Measurements from ENCODE around the gene CDH5. TPM values are rescaled to one million over a fixed set of nuclear protein-coding genes. Genes with fewer than 3 reads are reported as not detected.

Gene CDH5
- total and polyA plus RNA-seq, 2 of the 13 experiments (the other 11 are each of a cell fraction or from before 2014, with no cell fraction given), result 0.71 to 1.1 TPM

DNA sequence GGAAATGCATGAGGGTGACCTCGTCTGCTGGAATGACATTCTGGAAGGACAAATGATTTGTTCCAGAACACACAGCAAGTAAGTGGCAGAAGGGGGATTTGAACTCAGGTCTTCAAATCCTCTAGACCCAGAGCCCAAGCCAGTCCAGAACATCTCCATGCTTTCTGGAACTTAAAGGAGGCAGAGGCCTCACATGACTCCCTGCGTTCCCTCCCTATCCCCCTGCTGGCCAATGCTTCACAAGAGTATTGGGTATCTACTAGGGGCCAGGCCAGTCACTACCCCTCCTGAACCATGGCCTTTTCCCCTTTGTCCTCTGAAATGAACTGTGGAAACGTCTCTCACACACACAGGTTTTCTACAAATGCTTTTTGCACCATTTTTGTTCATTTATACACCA is 53.0 kb downstream of the CDH5 start:
- no peak for FAIRE-seq
- Histone ChIP-seq H3K9me3 (ENCODE audit: low read length) (no peaks in the 10 kb centered on the region), H3K4me2 (ENCODE audit: low read depth, low read length) (no peak overlapping the region), H3K36me3 (replicated peaks in 1 of 2; ENCODE audit: control insufficient read depth in 1 of 2, insufficient read depth in 2 of 2, low read length in 2 of 2) (no peaks in the 10 kb centered on the region), H4K20me1 (ENCODE audit: insufficient read depth, low read length) (no peaks in the 10 kb centered on the region), H3K27ac (ENCODE audit: extremely low read length, insufficient read depth, low read length) (no peak overlapping the region), H3K4me3 (replicated peaks in 1 of 3; ENCODE audit: insufficient read depth in 1 of 3, low read depth in 2 of 3, low read length in 3 of 3) (no peak overlapping the region), H3K27me3 (ENCODE audit: control insufficient read depth in 1 of 2, insufficient read depth in 2 of 2, low read length in 2 of 2) (peaks cover 0 to 52% of the 10 kb centered on the region in 2 experiments; a peak in 3 of 5 replicates), H2AFZ (ENCODE audit: low read length) (no peak overlapping the region), H3K9ac (ENCODE audit: insufficient read depth, low read depth, low read length) (no peak overlapping the region), H3K4me1 (ENCODE audit: insufficient read depth, low read length) (peaks cover 13% of the 10 kb centered on the region), H3K79me2 (ENCODE audit: insufficient read depth, low read length) (no peaks in the 10 kb centered on the region)
- DNase-seq (ENCODE audit: low spot score), result no peak
- 11% methylated on average over 3 of the region's 3 CpGs for WGBS (ENCODE audit: low lambda C conversion rate)
- TF ChIP-seq ZNF737 (CRISPR knock-in tag; IDR thresholded peaks at IDR 0.05; ENCODE audit: borderline replicate concordance), result no peak
- TF ChIP-seq, protein P1, sequence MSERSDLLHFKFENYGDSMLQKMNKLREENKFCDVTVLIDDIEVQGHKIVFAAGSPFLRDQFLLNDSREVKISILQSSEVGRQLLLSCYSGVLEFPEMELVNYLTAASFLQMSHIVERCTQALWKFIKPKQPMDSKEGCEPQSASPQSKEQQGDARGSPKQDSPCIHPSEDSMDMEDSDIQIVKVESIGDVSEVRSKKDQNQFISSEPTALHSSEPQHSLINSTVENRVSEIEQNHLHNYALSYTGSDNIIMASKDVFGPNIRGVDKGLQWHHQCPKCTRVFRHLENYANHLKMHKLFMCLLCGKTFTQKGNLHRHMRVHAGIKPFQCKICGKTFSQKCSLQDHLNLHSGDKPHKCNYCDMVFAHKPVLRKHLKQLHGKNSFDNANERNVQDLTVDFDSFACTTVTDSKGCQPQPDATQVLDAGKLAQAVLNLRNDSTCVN (CRISPR knock-in tag; IDR thresholded peaks at IDR 0.05; ENCODE audit: borderline replicate concordance), result peak; percentile 53; the same call in 1 of the 2 replicates
- POLR2A ChIA-PET, result no interaction called here
- intact Hi-C loops (cut with micrococcal nuclease; ENCODE audit: unreplicated experiment), result no loop called here
- peak; percentile 79 for ATAC-seq
- in situ Hi-C loops (cut with HindIII; ENCODE audit: extremely low pct_ligation_motif_present, low pct_unique_long_range_greater_than_20kb), result loop anchor here (25.0 kb wide), 1 partner anchor 443 kb away; no protein-coding TSS in a partner anchor
- CTCF ChIA-PET (ENCODE audit: low intra/inter-chr PET ratio, low total read pairs), result no interaction called here
- BruUV-seq (replicated peaks), result no TSS peak

- BruUV-seq (replicated peaks), result no TSS peak
- peaks cover 13% of the 10 kb centered on the region for H3K4me1 ChIP-seq (ENCODE audit: insufficient read depth, low read length)
- ChIA-PET CTCF (ENCODE audit: low intra/inter-chr PET ratio, low total read pairs) (no interaction called here), POLR2A (no interaction called here)
- H2AFZ ChIP-seq (ENCODE audit: low read length), result no peak overlapping the region
- intact Hi-C loops (cut with micrococcal nuclease; ENCODE audit: unreplicated experiment) (no loop called here), in situ Hi-C loops (cut with HindIII; ENCODE audit: extremely low pct_ligation_motif_present, low pct_unique_long_range_greater_than_20kb) (loop anchor here (25.0 kb wide), 1 partner anchor 442 kb away; no protein-coding TSS in a partner anchor)
- H3K4me2 ChIP-seq (ENCODE audit: low read depth, low read length), result no peak overlapping the region
- WGBS (ENCODE audit: low lambda C conversion rate), result 2% methylated on average over 1 of the region's 1 CpG
- H3K27ac ChIP-seq (ENCODE audit: extremely low read length, insufficient read depth, low read length), result no peak overlapping the region
- ATAC-seq (no peak), DNase-seq (ENCODE audit: low spot score) (no peak), FAIRE-seq (no peak)
- H3K9ac ChIP-seq (ENCODE audit: insufficient read depth, low read depth, low read length), result no peak overlapping the region
- H3K36me3 ChIP-seq (replicated peaks in 1 of 2; ENCODE audit: control insufficient read depth in 1 of 2, insufficient read depth in 2 of 2, low read length in 2 of 2), result no peaks in the 10 kb centered on the region
- no peaks in the 10 kb centered on the region for H3K9me3 ChIP-seq (ENCODE audit: low read length)
- peaks cover 0 to 61% of the 10 kb centered on the region in 2 experiments; a peak in 4 of 5 replicates for H3K27me3 ChIP-seq (ENCODE audit: control insufficient read depth in 1 of 2, insufficient read depth in 2 of 2, low read length in 2 of 2)
- H3K79me2 ChIP-seq (ENCODE audit: insufficient read depth, low read length), result no peaks in the 10 kb centered on the region
- no peak overlapping the region for H3K4me3 ChIP-seq (replicated peaks in 1 of 3; ENCODE audit: insufficient read depth in 1 of 3, low read depth in 2 of 3, low read length in 3 of 3)
- no peaks in the 10 kb centered on the region for H4K20me1 ChIP-seq (ENCODE audit: insufficient read depth, low read length)
- no peak for TF ChIP-seq SRSF4 (IDR thresholded peaks at IDR 0.05; ENCODE audit: low read depth, low read length, poor library complexity, severe bottlenecking)
- no peak for TF ChIP-seq FOXK2 (IDR thresholded peaks at IDR 0.05)
- TF ChIP-seq HNRNPK (IDR thresholded peaks at IDR 0.05; ENCODE audit: low read depth, low read length, poor library complexity, severe bottlenecking), result no peak
- TF ChIP-seq, protein P2, sequence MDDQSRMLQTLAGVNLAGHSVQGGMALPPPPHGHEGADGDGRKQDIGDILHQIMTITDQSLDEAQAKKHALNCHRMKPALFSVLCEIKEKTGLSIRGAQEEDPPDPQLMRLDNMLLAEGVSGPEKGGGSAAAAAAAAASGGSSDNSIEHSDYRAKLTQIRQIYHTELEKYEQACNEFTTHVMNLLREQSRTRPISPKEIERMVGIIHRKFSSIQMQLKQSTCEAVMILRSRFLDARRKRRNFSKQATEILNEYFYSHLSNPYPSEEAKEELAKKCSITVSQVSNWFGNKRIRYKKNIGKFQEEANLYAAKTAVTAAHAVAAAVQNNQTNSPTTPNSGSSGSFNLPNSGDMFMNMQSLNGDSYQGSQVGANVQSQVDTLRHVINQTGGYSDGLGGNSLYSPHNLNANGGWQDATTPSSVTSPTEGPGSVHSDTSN (CRISPR knock-in tag; IDR thresholded peaks at IDR 0.05; ENCODE audit: borderline replicate concordance), result no peak
- TF ChIP-seq ZC3H4 (CRISPR knock-in tag; IDR thresholded peaks at IDR 0.05; ENCODE audit: borderline replicate concordance), result no peak
- TF ChIP-seq ZFX (CRISPR knock-in tag; IDR thresholded peaks at IDR 0.05; ENCODE audit: low read depth), result no peak
- no peak for TF ChIP-seq ZBTB43 (CRISPR knock-in tag; conservative IDR thresholded peaks at IDR 0.05)
- no peak for TF ChIP-seq KAT8 (CRISPR knock-in tag; IDR thresholded peaks at IDR 0.05)
- no peak for TF ChIP-seq ZSCAN21 (CRISPR knock-in tag; IDR thresholded peaks at IDR 0.05; ENCODE audit: borderline replicate concordance)
- TF ChIP-seq KAT2B (IDR thresholded peaks at IDR 0.05; ENCODE audit: borderline replicate concordance, low read depth, low read length), result no peak
- TF ChIP-seq, protein P3, sequence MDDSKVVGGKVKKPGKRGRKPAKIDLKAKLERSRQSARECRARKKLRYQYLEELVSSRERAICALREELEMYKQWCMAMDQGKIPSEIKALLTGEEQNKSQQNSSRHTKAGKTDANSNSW (CRISPR knock-in tag; IDR thresholded peaks at IDR 0.05; ENCODE audit: borderline replicate concordance), result no peak
- TF ChIP-seq ATAD3A (CRISPR knock-in tag; IDR thresholded peaks at IDR 0.05), result no peak
Observed at GRCh38 chr16:66420396-66420795, 53.9 kb downstream of the CDH5 start.

All from HepG2 (cell line).